Activated T-cell treated with anti-CD3 and anti-CD28 coated beads for 1 hour (primary cell): ENCODE data around the gene PSMC4.
A peak's percentile ranks its signal among the peaks of the same experiment; 100 is the strongest.

Experiments used
- DNase-seq: peaks from one replicate; pipeline ENCODE4 v3.0.0-alpha.2; 2020; ENCODE audit warnings: low read depth

Gene PSMC4

GRCh38 chr19:39993605-39994004 lies 22.6 kb downstream of the PSMC4 start:
- no peak for DNase-seq

- DNase-seq, result no peak
These were observed 23.4 kb downstream of the PSMC4 start for GRCh38 chr19:39994361-39994760.

GRCh38 chr19:39995794-39996193 lies 24.8 kb downstream of the PSMC4 start:
- no peak for DNase-seq

GRCh38 chr19:39996218-39996810 lies 25.3 kb downstream of the PSMC4 start:
- DNase-seq, result no peak

GRCh38 chr19:39996811-39997637 lies 26.1 kb downstream of the PSMC4 start, which contains the start of gene ZNF546:
Gene ZNF546, plus strand, starts transcription at chr19:39997060. Its CDS starts 1,267 bp downstream, at chr19:39998327.
- DNase-seq, result peak; percentile 85

GRCh38 chr19:39997638-39998216 lies 26.8 kb downstream of the PSMC4 start:
- DNase-seq, result no peak

- no peak for DNase-seq
These were observed 27.5 kb downstream of the PSMC4 start for GRCh38 chr19:39998501-39998900.

- no peak for DNase-seq
These were observed 34.8 kb downstream of the PSMC4 start for GRCh38 chr19:40005691-40006272.

- no peak for DNase-seq
These were observed 35.3 kb downstream of the PSMC4 start for GRCh38 chr19:40006273-40006691.

- DNase-seq, result no peak
These were observed 38.7 kb downstream of the PSMC4 start for GRCh38 chr19:40009674-40010073.

- DNase-seq, result no peak
These were observed 43.0 kb downstream of the PSMC4 start for GRCh38 chr19:40013991-40014390.

GRCh38 chr19:40023969-40024368 lies 53.0 kb downstream of the PSMC4 start:
- no peak for DNase-seq

- DNase-seq, result no peak
These were observed 55.1 kb downstream of the PSMC4 start for GRCh38 chr19:40025938-40026596.

- no peak for DNase-seq
These were observed 55.6 kb downstream of the PSMC4 start for GRCh38 chr19:40026597-40026970.
